Karpas-422 (cell line): ENCODE results near the gene NEGR1. TPM values are rescaled to one million over a fixed set of nuclear protein-coding genes. Genes with fewer than 3 reads are reported as not detected.

ENCODE experiments used
- DNase-seq: peaks from one replicate; pipeline ENCODE4 v3.0.0-alpha.2; 2015
- H2AFZ ChIP-seq: fragments of 200-600 bp; sonication (generic); 2 replicates; pipeline ENCODE4 v1.6.1; 2014; ENCODE audit warnings: antibody characterized with exemption, low read length, mixed read lengths
- H3K27ac ChIP-seq: fragments of 200-600 bp; sonication (generic); 2 replicates; pipeline ENCODE4 v1.5.1; 2014; ENCODE audit warnings: mild to moderate bottlenecking, low read length, moderate library complexity
- H3K27me3 ChIP-seq: fragments of 200-600 bp; sonication (generic); 2 replicates; pipeline ENCODE4 v1.6.1; 2014; ENCODE audit warnings: low read length, mixed read lengths
- H3K36me3 ChIP-seq: fragments of 200-600 bp; sonication (generic); 2 replicates; pipeline ENCODE4 v1.6.1; 2014; ENCODE audit warnings: low read length, mixed read lengths; ENCODE audit not compliant: insufficient read depth
- H3K4me1 ChIP-seq: fragments of 200-600 bp; sonication (generic); 2 replicates; pipeline ENCODE4 v1.6.1; 2014; ENCODE audit warnings: mild to moderate bottlenecking, low read length, mixed read lengths
- H3K4me2 ChIP-seq: fragments of 200-600 bp; sonication (generic); 2 replicates; pipeline ENCODE4 v1.6.1; 2014; ENCODE audit warnings: low read length, low read depth, mild to moderate bottlenecking; ENCODE audit not compliant: poor library complexity, severe bottlenecking
- H3K4me3 ChIP-seq: fragments of 200-600 bp; sonication (generic); 2 replicates; pipeline ENCODE4 v1.5.1; 2014; ENCODE audit warnings: mild to moderate bottlenecking, antibody characterized with exemption, low read length, mixed read lengths
- H3K79me2 ChIP-seq: fragments of 200-600 bp; sonication (generic); 2 replicates; pipeline ENCODE4 v1.6.1; 2014; ENCODE audit warnings: mild to moderate bottlenecking, low read length, mixed read lengths
- H3K9ac ChIP-seq: fragments of 200-600 bp; sonication (generic); 2 replicates; pipeline ENCODE4 v1.6.0; 2014; ENCODE audit warnings: low read length
- H3K9me2 ChIP-seq: fragments of 200-600 bp; sonication (generic), shearing (Covaris generic); replicated peaks from 2 replicates; pipeline ENCODE4 v1.6.0; 2014; ENCODE audit warnings: mild to moderate bottlenecking, low read length, moderate library complexity; ENCODE audit not compliant: insufficient read depth
- H3K9me3 ChIP-seq: fragments of 300-700, 200-600 bp; sonication (generic); 2 replicates; pipeline ENCODE4 v1.6.1; 2014; ENCODE audit warnings: low read length, mixed read lengths
- H4K20me1 ChIP-seq: fragments of 200-600 bp; sonication (generic); 2 replicates; pipeline ENCODE4 v1.6.1; 2014; ENCODE audit warnings: mild to moderate bottlenecking, antibody characterized with exemption, low read length, low read depth; ENCODE audit not compliant: insufficient read depth
- total RNA-seq: library from RNA; depleted of rRNA; stranded (reverse); fragments of >200 nt; shearing (Covaris generic); gene quantifications from 2 replicates; pipeline ENCODE4 v1.2.3, GENCODE V29; 2014; ENCODE audit warnings: low replicate concordance

Gene NEGR1
- total RNA-seq, 1 experiment from 2014 or later: not detected

GRCh38 chr1:71823708-71824305 lies 458.5 kb downstream of the NEGR1 start:
- H3K27me3 ChIP-seq: no peaks in the 10 kb centered on the region
- peaks cover 32% of the 10 kb centered on the region for H3K9me3 ChIP-seq
- no peak overlapping the region for H3K27ac ChIP-seq
- no peak overlapping the region for H3K4me2 ChIP-seq
- H3K36me3 ChIP-seq: no peaks in the 10 kb centered on the region
- DNase-seq: no peak
- no peak overlapping the region for H2AFZ ChIP-seq
- no peak overlapping the region for H3K4me3 ChIP-seq
- no peaks in the 10 kb centered on the region for H3K4me1 ChIP-seq
- H3K9me2 ChIP-seq: no peaks in the 10 kb centered on the region
- no peaks in the 10 kb centered on the region for H4K20me1 ChIP-seq
- no peak overlapping the region for H3K9ac ChIP-seq
- H3K79me2 ChIP-seq: no peaks in the 10 kb centered on the region

GRCh38 chr1:71817028-71817427 lies 465.3 kb downstream of the NEGR1 start:
- Histone ChIP-seq H3K27me3 (no peaks in the 10 kb centered on the region), H3K4me2 (no peak overlapping the region), H3K36me3 (no peaks in the 10 kb centered on the region), H3K27ac (no peak overlapping the region), H4K20me1 (no peaks in the 10 kb centered on the region), H2AFZ (no peak overlapping the region), H3K9ac (no peak overlapping the region), H3K79me2 (no peaks in the 10 kb centered on the region), H3K4me1 (no peaks in the 10 kb centered on the region), H3K9me2 (no peaks in the 10 kb centered on the region), H3K4me3 (no peak overlapping the region), H3K9me3 (peaks cover 27% of the 10 kb centered on the region)
- no peak for DNase-seq

- Histone ChIP-seq H3K9ac (no peak overlapping the region), H3K36me3 (no peaks in the 10 kb centered on the region), H3K4me3 (no peak overlapping the region), H3K9me3 (peaks cover 9% of the 10 kb centered on the region; the same call in 1 of the 2 replicates), H3K9me2 (no peaks in the 10 kb centered on the region), H4K20me1 (no peaks in the 10 kb centered on the region), H3K27me3 (no peaks in the 10 kb centered on the region), H2AFZ (no peak overlapping the region), H3K79me2 (no peaks in the 10 kb centered on the region), H3K27ac (no peak overlapping the region), H3K4me1 (no peaks in the 10 kb centered on the region), H3K4me2 (no peak overlapping the region)
- no peak for DNase-seq
Measured at GRCh38 chr1:71809085-71809484, 473.3 kb downstream of the NEGR1 start.

- Histone ChIP-seq H3K9me3 (peaks cover 21% of the 10 kb centered on the region), H3K4me1 (no peaks in the 10 kb centered on the region), H3K9ac (no peak overlapping the region), H3K27ac (no peak overlapping the region), H3K4me2 (no peak overlapping the region), H3K9me2 (no peaks in the 10 kb centered on the region), H4K20me1 (no peaks in the 10 kb centered on the region), H2AFZ (no peak overlapping the region), H3K27me3 (no peaks in the 10 kb centered on the region), H3K4me3 (no peak overlapping the region), H3K36me3 (no peaks in the 10 kb centered on the region), H3K79me2 (no peaks in the 10 kb centered on the region)
- DNase-seq: no peak
Measured at GRCh38 chr1:71804140-71804539, 478.2 kb downstream of the NEGR1 start.

GRCh38 chr1:71796006-71796405 lies 486.3 kb downstream of the NEGR1 start:
- H3K27ac ChIP-seq: no peak overlapping the region
- H3K9me2 ChIP-seq: no peaks in the 10 kb centered on the region
- H4K20me1 ChIP-seq: no peaks in the 10 kb centered on the region
- DNase-seq: no peak
- H2AFZ ChIP-seq: no peak overlapping the region
- H3K4me3 ChIP-seq: no peak overlapping the region
- no peaks in the 10 kb centered on the region for H3K27me3 ChIP-seq
- no peak overlapping the region for H3K9ac ChIP-seq
- no peak overlapping the region for H3K4me2 ChIP-seq
- no peaks in the 10 kb centered on the region for H3K79me2 ChIP-seq
- H3K36me3 ChIP-seq: no peaks in the 10 kb centered on the region
- H3K4me1 ChIP-seq: no peaks in the 10 kb centered on the region
- H3K9me3 ChIP-seq: peaks cover 10% of the 10 kb centered on the region

GRCh38 chr1:71792264-71792663 lies 490.1 kb downstream of the NEGR1 start:
- Histone ChIP-seq H3K4me3 (no peak overlapping the region), H3K9me3 (peaks cover 16% of the 10 kb centered on the region), H3K27me3 (no peaks in the 10 kb centered on the region), H3K9me2 (no peaks in the 10 kb centered on the region), H3K79me2 (no peaks in the 10 kb centered on the region), H4K20me1 (no peaks in the 10 kb centered on the region), H2AFZ (no peak overlapping the region), H3K4me1 (no peaks in the 10 kb centered on the region), H3K9ac (no peak overlapping the region), H3K27ac (no peak overlapping the region), H3K4me2 (no peak overlapping the region), H3K36me3 (no peaks in the 10 kb centered on the region)
- no peak for DNase-seq

- H3K9me2 ChIP-seq: no peaks in the 10 kb centered on the region
- no peak overlapping the region for H3K4me2 ChIP-seq
- no peak overlapping the region for H3K9ac ChIP-seq
- H4K20me1 ChIP-seq: no peaks in the 10 kb centered on the region
- H3K36me3 ChIP-seq: no peaks in the 10 kb centered on the region
- no peaks in the 10 kb centered on the region for H3K79me2 ChIP-seq
- no peak overlapping the region for H2AFZ ChIP-seq
- peaks cover 19% of the 10 kb centered on the region for H3K9me3 ChIP-seq
- H3K27ac ChIP-seq: no peak overlapping the region
- no peaks in the 10 kb centered on the region for H3K27me3 ChIP-seq
- no peaks in the 10 kb centered on the region for H3K4me1 ChIP-seq
- H3K4me3 ChIP-seq: no peak overlapping the region
- DNase-seq: no peak
Measured at GRCh38 chr1:71788113-71788512, 494.2 kb downstream of the NEGR1 start.

- Histone ChIP-seq H3K36me3 (no peaks in the 10 kb centered on the region), H3K79me2 (no peaks in the 10 kb centered on the region), H3K9me3 (peaks cover 19% of the 10 kb centered on the region), H3K4me1 (no peaks in the 10 kb centered on the region), H3K4me2 (no peak overlapping the region), H3K4me3 (no peak overlapping the region), H3K9me2 (no peaks in the 10 kb centered on the region), H4K20me1 (no peaks in the 10 kb centered on the region), H2AFZ (no peak overlapping the region), H3K27me3 (no peaks in the 10 kb centered on the region), H3K27ac (no peak overlapping the region), H3K9ac (no peak overlapping the region)
- no peak for DNase-seq
Measured at GRCh38 chr1:71787699-71788098, 494.6 kb downstream of the NEGR1 start.

GRCh38 chr1:71786218-71786617 lies 496.1 kb downstream of the NEGR1 start:
- Histone ChIP-seq H3K4me3 (no peak overlapping the region), H3K4me1 (no peaks in the 10 kb centered on the region), H3K9ac (no peak overlapping the region), H3K4me2 (no peak overlapping the region), H4K20me1 (no peaks in the 10 kb centered on the region), H3K36me3 (no peaks in the 10 kb centered on the region), H3K9me3 (peaks cover 17% of the 10 kb centered on the region), H3K27me3 (no peaks in the 10 kb centered on the region), H3K9me2 (no peaks in the 10 kb centered on the region), H2AFZ (no peak overlapping the region), H3K79me2 (no peaks in the 10 kb centered on the region), H3K27ac (no peak overlapping the region)
- no peak for DNase-seq
